ENCODE data around the gene ODF2L.
A peak's percentile ranks its signal among the peaks of the same experiment; 100 is the strongest.

The ODF2L gene

GRCh38 chr1:86395751-86396497 is at the start of gene ODF2L (continued):
- TF ChIP-seq PRDM6 (tag by site-specific recombination; IDR thresholded peaks at IDR 0.05): no peak
- TF ChIP-seq ZNF23 (tag by site-specific recombination; IDR thresholded peaks at IDR 0.05; ENCODE audit: borderline replicate concordance): no peak
- TF ChIP-seq ZNF146 (tag by site-specific recombination; IDR thresholded peaks at IDR 0.05): no peak
- TF ChIP-seq SETDB1 (IDR thresholded peaks at IDR 0.05; ENCODE audit: insufficient read length, low read length): no peak
- TF ChIP-seq BCL11A (tag by site-specific recombination; IDR thresholded peaks at IDR 0.05; ENCODE audit: low read depth): no peak
- TF ChIP-seq ZNF621 (tag by site-specific recombination; IDR thresholded peaks at IDR 0.05): no peak
- TF ChIP-seq ZNF501 (tag by site-specific recombination; IDR thresholded peaks at IDR 0.05): peak; percentile 66
- no peak for TF ChIP-seq ZNF280D (tag by site-specific recombination; IDR thresholded peaks at IDR 0.05)
- no peak for TF ChIP-seq ZNF530 (tag by site-specific recombination; IDR thresholded peaks at IDR 0.05; ENCODE audit: low read depth)
- no peak for TF ChIP-seq ATF2 (tag by site-specific recombination; IDR thresholded peaks at IDR 0.05; ENCODE audit: low read depth)
- TF ChIP-seq ZNF174 (tag by site-specific recombination; IDR thresholded peaks at IDR 0.05): no peak
- TF ChIP-seq ZFHX2 (tag by site-specific recombination; conservative IDR thresholded peaks at IDR 0.05): peak; percentile 82
- no peak for TF ChIP-seq ZNF639 (tag by site-specific recombination; IDR thresholded peaks at IDR 0.05)
- peak; percentile 80 for TF ChIP-seq EGR2 (tag by site-specific recombination; IDR thresholded peaks at IDR 0.05; ENCODE audit: low read depth)
- no peak for TF ChIP-seq ZNF175 (tag by site-specific recombination; IDR thresholded peaks at IDR 0.05)
- TF ChIP-seq ZNF473 (tag by site-specific recombination; IDR thresholded peaks at IDR 0.05): no peak
- no peak for TF ChIP-seq ZNF837 (tag by site-specific recombination; IDR thresholded peaks at IDR 0.05)
- TF ChIP-seq ZNF548 (tag by site-specific recombination; IDR thresholded peaks at IDR 0.05): no peak
- no peak for TF ChIP-seq ZBTB20 (tag by site-specific recombination; IDR thresholded peaks at IDR 0.05)
- no peak for TF ChIP-seq ZNF596 (tag by site-specific recombination; IDR thresholded peaks at IDR 0.05)
- TF ChIP-seq PRDM1 (tag by site-specific recombination; IDR thresholded peaks at IDR 0.05): no peak
- no peak for TF ChIP-seq ZNF658 (tag by site-specific recombination; IDR thresholded peaks at IDR 0.05)
- no peak for TF ChIP-seq ZBTB49 (tag by site-specific recombination; IDR thresholded peaks at IDR 0.05; ENCODE audit: low read depth)
- TF ChIP-seq ZBTB10 (tag by site-specific recombination; IDR thresholded peaks at IDR 0.05): peak; percentile 26; the same call in 1 of the 2 replicates
- TF ChIP-seq ZNF292 (tag by site-specific recombination; IDR thresholded peaks at IDR 0.05; ENCODE audit: borderline replicate concordance, low read depth): no peak
- TF ChIP-seq SP3 (tag by site-specific recombination; IDR thresholded peaks at IDR 0.05): peak; percentile 58; the same call in 1 of the 2 replicates
- no peak for TF ChIP-seq ZNF169 (tag by site-specific recombination; IDR thresholded peaks at IDR 0.05)
- TF ChIP-seq ZNF510 (tag by site-specific recombination; IDR thresholded peaks at IDR 0.05; ENCODE audit: insufficient replicate concordance): no peak
